Measurements from ENCODE around the gene DNAJC4.

DNAJC4 gene

GRCh38 chr11:64268893-64269539 is 38.7 kb downstream of the DNAJC4 start:
- H3K4me1 ChIP-seq (ENCODE audit: insufficient read depth, low read length, poor library complexity, severe bottlenecking): peaks cover 27% of the 10 kb centered on the region
- H4K20me1 ChIP-seq (ENCODE audit: insufficient read depth, low read length, poor library complexity, severe bottlenecking): no peaks in the 10 kb centered on the region
- peak overlapping the region; percentile 74 for H3K4me3 ChIP-seq (ENCODE audit: low read length, poor library complexity, severe bottlenecking)
- peaks cover 6% of the 10 kb centered on the region; the same call in 1 of the 2 replicates for H3F3A ChIP-seq (ENCODE audit: low read depth)
- no peaks in the 10 kb centered on the region for H3K9me3 ChIP-seq (ENCODE audit: insufficient read depth, low read depth, low read length)
- H3K36me3 ChIP-seq (ENCODE audit: insufficient read depth, low read length): no peaks in the 10 kb centered on the region
- TF ChIP-seq EZH2phosphoT487 (IDR thresholded peaks at IDR 0.05; ENCODE audit: borderline replicate concordance) (no peak), CTCF (conservative IDR thresholded peaks at IDR 0.05; ENCODE audit: low read length) (no peak)
- H3K9me2 ChIP-seq (replicated peaks; ENCODE audit: low read depth, low read length): no peaks in the 10 kb centered on the region
- peak overlapping the region; percentile 77 for H2AFZ ChIP-seq (ENCODE audit: low read length)
- H3K9ac ChIP-seq (ENCODE audit: low read depth, low read length, poor library complexity, severe bottlenecking): peak overlapping the region; percentile 87
- H3K27me3 ChIP-seq (ENCODE audit: insufficient read depth, low read length, poor library complexity, severe bottlenecking): no peaks in the 10 kb centered on the region
- H3K79me2 ChIP-seq (ENCODE audit: insufficient read depth, low read length): no peaks in the 10 kb centered on the region; the same call in 1 of the 2 replicates
- H3K4me2 ChIP-seq (ENCODE audit: low read depth, low read length, poor library complexity, severe bottlenecking): peak overlapping the region; percentile 82

- no peaks in the 10 kb centered on the region for H3K36me3 ChIP-seq (ENCODE audit: insufficient read depth, low read length)
- no peaks in the 10 kb centered on the region for H4K20me1 ChIP-seq (ENCODE audit: insufficient read depth, low read length, poor library complexity, severe bottlenecking)
- H3K27me3 ChIP-seq (ENCODE audit: insufficient read depth, low read length, poor library complexity, severe bottlenecking): no peaks in the 10 kb centered on the region
- peaks cover 27% of the 10 kb centered on the region for H3K4me1 ChIP-seq (ENCODE audit: insufficient read depth, low read length, poor library complexity, severe bottlenecking)
- no peaks in the 10 kb centered on the region for H3K9me3 ChIP-seq (ENCODE audit: insufficient read depth, low read depth, low read length)
- peaks cover 6% of the 10 kb centered on the region; the same call in 1 of the 2 replicates for H3F3A ChIP-seq (ENCODE audit: low read depth)
- TF ChIP-seq CTCF (conservative IDR thresholded peaks at IDR 0.05; ENCODE audit: low read length) (peak; percentile 31), EZH2phosphoT487 (IDR thresholded peaks at IDR 0.05; ENCODE audit: borderline replicate concordance) (no peak)
- H3K9me2 ChIP-seq (replicated peaks; ENCODE audit: low read depth, low read length): no peaks in the 10 kb centered on the region
- no peaks in the 10 kb centered on the region; the same call in 1 of the 2 replicates for H3K79me2 ChIP-seq (ENCODE audit: insufficient read depth, low read length)
- peak overlapping the region; percentile 99 for H3K4me2 ChIP-seq (ENCODE audit: low read depth, low read length, poor library complexity, severe bottlenecking)
- peak overlapping the region; percentile 74 for H3K4me3 ChIP-seq (ENCODE audit: low read length, poor library complexity, severe bottlenecking)
- H2AFZ ChIP-seq (ENCODE audit: low read length): peak overlapping the region; percentile 77
- peak overlapping the region; percentile 87 for H3K9ac ChIP-seq (ENCODE audit: low read depth, low read length, poor library complexity, severe bottlenecking)
Measured at GRCh38 chr11:64269540-64270220, 39.3 kb downstream of the DNAJC4 start.

GRCh38 chr11:64275031-64275800 is 44.9 kb downstream of the DNAJC4 start:
- H3K27me3 ChIP-seq (ENCODE audit: insufficient read depth, low read length, poor library complexity, severe bottlenecking): no peaks in the 10 kb centered on the region
- no peak overlapping the region for H3K4me3 ChIP-seq (ENCODE audit: low read length, poor library complexity, severe bottlenecking)
- TF ChIP-seq EZH2phosphoT487 (IDR thresholded peaks at IDR 0.05; ENCODE audit: borderline replicate concordance): no peak
- TF ChIP-seq CTCF (conservative IDR thresholded peaks at IDR 0.05; ENCODE audit: low read length): no peak
- no peak overlapping the region for H3K9ac ChIP-seq (ENCODE audit: low read depth, low read length, poor library complexity, severe bottlenecking)
- H3K4me2 ChIP-seq (ENCODE audit: low read depth, low read length, poor library complexity, severe bottlenecking): no peak overlapping the region
- peaks cover 14% of the 10 kb centered on the region for H3K4me1 ChIP-seq (ENCODE audit: insufficient read depth, low read length, poor library complexity, severe bottlenecking)
- H4K20me1 ChIP-seq (ENCODE audit: insufficient read depth, low read length, poor library complexity, severe bottlenecking): no peaks in the 10 kb centered on the region
- H3K79me2 ChIP-seq (ENCODE audit: insufficient read depth, low read length): no peaks in the 10 kb centered on the region; the same call in 1 of the 2 replicates
- no peaks in the 10 kb centered on the region for H3F3A ChIP-seq (ENCODE audit: low read depth)
- H3K9me2 ChIP-seq (replicated peaks; ENCODE audit: low read depth, low read length): no peaks in the 10 kb centered on the region
- H3K36me3 ChIP-seq (ENCODE audit: insufficient read depth, low read length): no peaks in the 10 kb centered on the region
- H2AFZ ChIP-seq (ENCODE audit: low read length): no peak overlapping the region
- H3K9me3 ChIP-seq (ENCODE audit: insufficient read depth, low read depth, low read length): no peaks in the 10 kb centered on the region
